Measurements from ENCODE around the gene RAMP1.

The RAMP1 gene

GRCh38 chr2:237915576-237915975 lies 56.2 kb downstream of the RAMP1 start:
- H4K91ac ChIP-seq (ENCODE audit: low read depth, low read length): no peak overlapping the region
- WGBS (ENCODE audit: extremely low coverage, insufficient coverage, insufficient read length): no CpG with 5 or more reads among the region's 10 CpGs
- H3K4me1 ChIP-seq (ENCODE audit: control insufficient read depth in 1 of 2, insufficient read depth in 2 of 2, low read length in 2 of 2): peaks cover 0 to 2% of the 10 kb centered on the region in 2 experiments
- no peaks in the 10 kb centered on the region for H3K79me1 ChIP-seq (ENCODE audit: low read length)
- H3K36me3 ChIP-seq (ENCODE audit: control insufficient read depth in 1 of 2, insufficient read depth in 2 of 2, low read length in 2 of 2): no peaks in the 10 kb centered on the region
- H3K9ac ChIP-seq (ENCODE audit: low read length): no peak overlapping the region
- H3K14ac ChIP-seq (ENCODE audit: low read length): no peak overlapping the region
- H3K9me3 ChIP-seq (ENCODE audit: insufficient read depth, low read depth, low read length): peaks cover 2% of the 10 kb centered on the region
- no peak overlapping the region for H4K12ac ChIP-seq (ENCODE audit: low read depth, low read length)
- H3K18ac ChIP-seq (ENCODE audit: low read length): no peak overlapping the region
- H4K8ac ChIP-seq (ENCODE audit: low read depth, low read length): no peak overlapping the region
- no peak overlapping the region for H2BK5ac ChIP-seq (ENCODE audit: low read depth, low read length, poor library complexity)
- no peak overlapping the region for H3K4me3 ChIP-seq (ENCODE audit: low read depth, low read length)
- H3K79me2 ChIP-seq (ENCODE audit: control insufficient read depth, insufficient read depth, low read length, poor library complexity): no peaks in the 10 kb centered on the region
- DNase-seq: no peak
- no peaks in the 10 kb centered on the region for H3K27me3 ChIP-seq (ENCODE audit: insufficient read depth, low read length)
- no peak overlapping the region for H2BK12ac ChIP-seq (ENCODE audit: low read length)
- H3K4me2 ChIP-seq (ENCODE audit: low read length): no peak overlapping the region
- H2AK5ac ChIP-seq (ENCODE audit: low read length): no peak overlapping the region
- no peak overlapping the region for H3K4ac ChIP-seq (ENCODE audit: low read depth, low read length)
- no peak overlapping the region for H2AFZ ChIP-seq (ENCODE audit: insufficient read depth, low read length, poor library complexity)
- no peak overlapping the region for H2BK120ac ChIP-seq (ENCODE audit: insufficient read depth, low read length, poor library complexity)
- no peak overlapping the region for H3K23ac ChIP-seq (ENCODE audit: low read length)
- H3K27ac ChIP-seq (ENCODE audit: low read depth, low read length): no peak overlapping the region

GRCh38 chr2:237916296-237916695 lies 56.9 kb downstream of the RAMP1 start:
- Histone ChIP-seq H3K27ac (ENCODE audit: low read depth, low read length) (no peak overlapping the region), H3K27me3 (ENCODE audit: insufficient read depth, low read length) (no peaks in the 10 kb centered on the region), H3K18ac (ENCODE audit: low read length) (no peak overlapping the region), H3K36me3 (ENCODE audit: control insufficient read depth in 1 of 2, insufficient read depth in 2 of 2, low read length in 2 of 2) (no peaks in the 10 kb centered on the region), H4K12ac (ENCODE audit: low read depth, low read length) (no peak overlapping the region), H2AK5ac (ENCODE audit: low read length) (no peak overlapping the region), H3K23ac (ENCODE audit: low read length) (no peak overlapping the region), H3K79me2 (ENCODE audit: control insufficient read depth, insufficient read depth, low read length, poor library complexity) (no peaks in the 10 kb centered on the region), H4K8ac (ENCODE audit: low read depth, low read length) (no peak overlapping the region), H2BK12ac (ENCODE audit: low read length) (no peak overlapping the region), H3K4me2 (ENCODE audit: low read length) (no peak overlapping the region), H3K4ac (ENCODE audit: low read depth, low read length) (no peak overlapping the region), H3K4me3 (ENCODE audit: low read depth, low read length) (no peak overlapping the region), H2BK120ac (ENCODE audit: insufficient read depth, low read length, poor library complexity) (peak overlapping the region; percentile 2), H2BK5ac (ENCODE audit: low read depth, low read length, poor library complexity) (no peak overlapping the region), H3K9ac (ENCODE audit: low read length) (no peak overlapping the region), H4K91ac (ENCODE audit: low read depth, low read length) (no peak overlapping the region), H3K4me1 (ENCODE audit: control insufficient read depth in 1 of 2, insufficient read depth in 2 of 2, low read length in 2 of 2) (peaks cover 0 to 2% of the 10 kb centered on the region in 2 experiments), H3K9me3 (ENCODE audit: insufficient read depth, low read depth, low read length) (peaks cover 4% of the 10 kb centered on the region), H3K79me1 (ENCODE audit: low read length) (no peaks in the 10 kb centered on the region), H2AFZ (ENCODE audit: insufficient read depth, low read length, poor library complexity) (no peak overlapping the region), H3K14ac (ENCODE audit: low read length) (no peak overlapping the region)
- WGBS (ENCODE audit: extremely low coverage, insufficient coverage, insufficient read length): no CpG with 5 or more reads among the region's 13 CpGs
- DNase-seq: no peak

GRCh38 chr2:237917696-237918374 lies 58.4 kb downstream of the RAMP1 start:
- Histone ChIP-seq H3K4me2 (ENCODE audit: low read length) (no peak overlapping the region), H4K8ac (ENCODE audit: low read depth, low read length) (no peak overlapping the region), H2AFZ (ENCODE audit: insufficient read depth, low read length, poor library complexity) (no peak overlapping the region), H3K27ac (ENCODE audit: low read depth, low read length) (no peak overlapping the region), H3K4me3 (ENCODE audit: low read depth, low read length) (no peak overlapping the region), H3K18ac (ENCODE audit: low read length) (no peak overlapping the region), H4K12ac (ENCODE audit: low read depth, low read length) (no peak overlapping the region), H3K79me1 (ENCODE audit: low read length) (no peaks in the 10 kb centered on the region), H4K91ac (ENCODE audit: low read depth, low read length) (no peak overlapping the region), H3K14ac (ENCODE audit: low read length) (no peak overlapping the region), H3K9me3 (ENCODE audit: insufficient read depth, low read depth, low read length) (peaks cover 4% of the 10 kb centered on the region), H3K36me3 (ENCODE audit: control insufficient read depth in 1 of 2, insufficient read depth in 2 of 2, low read length in 2 of 2) (no peaks in the 10 kb centered on the region), H3K4ac (ENCODE audit: low read depth, low read length) (no peak overlapping the region), H2BK12ac (ENCODE audit: low read length) (no peak overlapping the region), H3K79me2 (ENCODE audit: control insufficient read depth, insufficient read depth, low read length, poor library complexity) (no peaks in the 10 kb centered on the region), H2BK5ac (ENCODE audit: low read depth, low read length, poor library complexity) (no peak overlapping the region), H2BK120ac (ENCODE audit: insufficient read depth, low read length, poor library complexity) (no peak overlapping the region), H3K9ac (ENCODE audit: low read length) (no peak overlapping the region), H2AK5ac (ENCODE audit: low read length) (no peak overlapping the region), H3K23ac (ENCODE audit: low read length) (no peak overlapping the region), H3K4me1 (ENCODE audit: control insufficient read depth in 1 of 2, insufficient read depth in 2 of 2, low read length in 2 of 2) (peaks cover 0 to 2% of the 10 kb centered on the region in 2 experiments), H3K27me3 (ENCODE audit: insufficient read depth, low read length) (no peaks in the 10 kb centered on the region)
- no peak for DNase-seq
- no CpG with 5 or more reads among the region's 5 CpGs for WGBS (ENCODE audit: extremely low coverage, insufficient coverage, insufficient read length)

- Histone ChIP-seq H3K9ac (ENCODE audit: low read length) (no peak overlapping the region), H2AFZ (ENCODE audit: insufficient read depth, low read length, poor library complexity) (no peak overlapping the region), H3K4ac (ENCODE audit: low read depth, low read length) (no peak overlapping the region), H3K27me3 (ENCODE audit: insufficient read depth, low read length) (no peaks in the 10 kb centered on the region), H3K18ac (ENCODE audit: low read length) (no peak overlapping the region), H4K8ac (ENCODE audit: low read depth, low read length) (no peak overlapping the region), H2AK5ac (ENCODE audit: low read length) (no peak overlapping the region), H4K12ac (ENCODE audit: low read depth, low read length) (no peak overlapping the region), H3K4me2 (ENCODE audit: low read length) (no peak overlapping the region), H3K36me3 (ENCODE audit: control insufficient read depth in 1 of 2, insufficient read depth in 2 of 2, low read length in 2 of 2) (no peaks in the 10 kb centered on the region), H3K79me2 (ENCODE audit: control insufficient read depth, insufficient read depth, low read length, poor library complexity) (no peaks in the 10 kb centered on the region), H3K27ac (ENCODE audit: low read depth, low read length) (no peak overlapping the region), H2BK12ac (ENCODE audit: low read length) (no peak overlapping the region), H3K4me3 (ENCODE audit: low read depth, low read length) (no peak overlapping the region), H3K9me3 (ENCODE audit: insufficient read depth, low read depth, low read length) (peaks cover 2% of the 10 kb centered on the region), H2BK5ac (ENCODE audit: low read depth, low read length, poor library complexity) (no peak overlapping the region), H3K79me1 (ENCODE audit: low read length) (peaks cover 2% of the 10 kb centered on the region), H3K14ac (ENCODE audit: low read length) (no peak overlapping the region), H4K91ac (ENCODE audit: low read depth, low read length) (no peak overlapping the region), H3K4me1 (ENCODE audit: control insufficient read depth in 1 of 2, insufficient read depth in 2 of 2, low read length in 2 of 2) (peaks cover 0 to 2% of the 10 kb centered on the region in 2 experiments), H3K23ac (ENCODE audit: low read length) (no peak overlapping the region), H2BK120ac (ENCODE audit: insufficient read depth, low read length, poor library complexity) (no peak overlapping the region)
- DNase-seq: no peak
- no CpG with 5 or more reads among the region's 6 CpGs for WGBS (ENCODE audit: extremely low coverage, insufficient coverage, insufficient read length)
Measured at GRCh38 chr2:237919593-237919992, 60.2 kb downstream of the RAMP1 start.
